ENCODE measurements around the gene DGKG.

The DGKG gene

DNA sequence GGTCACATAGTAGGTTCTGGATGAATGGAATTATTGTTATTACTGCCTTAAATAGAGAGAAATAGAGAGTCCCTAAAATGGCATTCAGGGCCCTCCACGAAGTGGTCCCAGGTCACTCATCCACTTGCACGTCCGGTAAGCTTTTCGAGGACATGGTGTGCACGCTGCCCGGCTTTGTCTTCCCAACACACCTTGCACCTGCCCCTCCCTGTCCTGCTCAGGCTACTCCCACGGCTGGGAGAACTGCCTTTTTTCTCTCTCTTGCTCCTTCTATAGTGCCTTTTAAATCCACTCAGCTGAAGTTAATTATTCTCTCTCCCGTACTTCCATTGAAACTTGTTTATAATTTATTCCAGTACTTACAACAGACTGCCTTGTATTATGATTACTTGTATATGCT, 5.6 kb upstream of the DGKG start:
- DNase-seq (ENCODE audit: low read depth) = no peak

DNA sequence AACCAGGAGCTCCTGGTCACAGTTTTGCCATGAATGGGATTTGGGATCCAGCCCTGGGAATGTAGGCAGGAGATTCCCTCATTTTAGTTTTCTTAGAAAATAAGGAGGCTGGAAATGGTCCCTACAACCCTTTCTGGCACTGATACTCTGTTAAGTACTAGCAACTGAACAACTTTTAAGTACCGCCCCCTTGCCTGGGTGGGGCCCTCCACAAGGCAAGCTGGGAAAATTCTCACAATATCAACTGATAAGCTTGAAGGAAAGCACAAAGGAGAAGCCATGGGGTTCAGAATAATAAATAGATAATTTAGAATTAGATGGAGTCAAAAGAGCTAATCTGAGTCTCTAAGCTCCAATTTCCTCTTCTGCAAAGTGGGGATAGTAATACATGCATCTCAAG, 4.2 kb upstream of the DGKG start:
- DNase-seq (ENCODE audit: low read depth) = no peak

DNA sequence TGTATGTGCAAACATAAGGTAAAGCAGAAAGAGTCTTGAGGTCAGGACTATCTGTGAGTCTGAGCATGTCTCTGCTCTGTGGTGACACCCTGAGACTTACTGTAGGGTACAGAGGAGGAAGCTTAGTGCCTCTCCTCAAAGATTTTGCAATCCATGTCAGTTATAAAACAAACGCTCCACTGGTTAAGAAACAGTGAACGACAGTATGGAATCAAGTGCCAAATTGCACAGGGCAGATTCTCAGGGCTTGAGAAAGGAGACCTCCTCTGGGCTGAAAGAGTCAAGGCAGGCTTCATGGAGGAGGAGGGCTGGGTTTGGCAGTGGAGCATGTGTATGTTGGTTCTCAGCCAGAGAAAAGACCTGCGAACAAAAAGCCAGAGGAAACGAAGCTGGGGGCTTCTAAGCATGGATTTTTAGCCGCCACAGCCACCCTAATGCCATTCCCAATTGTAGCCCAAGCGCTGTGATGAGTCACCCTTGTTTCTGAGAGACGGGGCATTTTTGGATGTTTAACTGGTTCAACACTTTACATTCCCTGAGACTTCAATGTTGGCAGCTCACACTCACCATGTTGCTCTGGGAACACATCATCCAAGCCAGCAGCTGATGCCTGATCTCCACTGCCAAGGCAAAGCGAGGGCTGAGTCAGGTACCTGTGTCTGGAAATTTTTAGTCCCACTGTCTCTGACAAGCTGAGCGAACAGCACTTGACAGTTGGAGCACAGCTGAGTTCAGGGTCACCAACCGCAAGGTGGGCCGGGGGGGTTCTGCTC, 3.4 kb upstream of the DGKG start:
- DNase-seq (ENCODE audit: low read depth) = no peak

DNA sequence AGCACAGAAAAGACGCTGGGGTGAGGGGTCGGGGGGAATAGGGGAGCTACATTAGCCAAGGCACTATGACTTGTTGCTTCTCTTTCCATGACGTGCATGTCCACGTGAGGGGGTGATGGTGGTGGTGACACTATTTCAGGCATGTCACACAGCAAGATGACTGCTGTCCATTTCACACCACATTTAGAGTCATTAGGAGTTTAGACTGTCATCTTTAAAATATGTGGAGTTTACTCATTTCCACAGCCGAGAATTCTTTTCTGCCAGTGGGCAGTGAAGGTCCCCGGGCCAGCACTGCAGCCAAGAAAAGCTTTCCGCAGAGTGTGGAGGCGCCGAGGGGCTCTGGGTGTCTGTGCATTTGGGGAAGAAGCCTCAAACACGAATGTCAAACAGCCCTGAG, 954 bp upstream of the DGKG start:
- DNase-seq (ENCODE audit: low read depth) = no peak

DNA sequence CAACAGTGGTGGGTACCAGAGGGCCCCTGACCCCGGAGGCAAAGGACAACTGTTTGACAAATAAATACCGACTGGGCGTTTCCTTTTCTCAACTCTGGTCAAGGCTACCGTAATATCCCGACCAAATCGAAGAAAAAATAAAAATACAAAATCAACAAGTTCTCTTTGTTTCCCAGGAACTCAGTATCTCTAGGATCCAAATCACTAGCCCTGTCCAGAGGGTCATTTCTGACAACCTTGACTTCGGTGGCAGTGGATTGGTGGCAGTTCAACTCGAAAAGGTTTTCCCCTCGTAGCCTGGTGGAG, 456 bp upstream of the DGKG start:
- no peak for DNase-seq (ENCODE audit: low read depth)

DNA sequence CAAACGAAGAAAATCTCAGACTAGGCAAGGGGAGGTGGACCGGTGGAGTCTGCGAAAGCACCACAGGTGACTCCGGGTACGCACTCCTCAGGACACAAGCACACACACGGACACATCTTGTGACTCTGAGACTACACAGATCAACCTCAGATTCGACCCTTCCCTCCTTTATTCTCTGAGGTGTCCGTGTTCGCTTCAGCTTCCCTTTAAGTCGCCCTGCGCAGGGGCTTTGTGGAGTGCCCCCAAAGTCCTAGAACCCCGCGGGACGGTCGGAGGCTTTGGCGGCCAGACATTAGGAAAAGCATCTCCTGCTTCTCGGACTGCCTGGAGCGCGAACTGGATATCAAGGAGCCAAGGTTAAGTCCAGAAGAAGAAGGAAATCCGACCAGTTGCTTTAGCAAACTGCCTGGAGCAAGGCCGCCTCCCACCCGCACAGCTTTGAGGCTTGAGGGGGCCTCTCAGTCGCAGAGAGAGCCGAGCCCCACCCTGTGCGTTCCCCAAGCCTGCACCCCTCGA, 730 bp downstream of the DGKG start:
- DNase-seq (ENCODE audit: low read depth) = no peak

DNA sequence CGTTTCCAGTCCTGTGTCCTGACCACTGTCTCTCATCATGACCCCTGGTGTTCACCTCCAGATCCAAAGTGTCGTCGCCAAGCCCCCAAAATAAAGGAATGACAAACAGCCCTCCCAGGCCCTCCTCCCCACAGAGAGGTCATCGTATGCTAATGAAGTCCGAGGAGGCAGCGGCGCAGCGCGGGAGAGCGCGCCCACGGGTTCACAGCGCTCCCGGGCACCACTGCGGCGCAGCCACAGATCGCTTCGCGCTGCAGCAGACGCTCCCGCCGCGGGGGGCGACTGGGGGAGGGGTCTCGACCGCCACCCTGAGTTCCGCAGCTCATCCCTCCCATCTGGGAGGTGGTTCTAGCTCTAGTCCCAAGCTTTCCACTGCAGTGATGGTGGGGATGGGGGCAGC, 1.3 kb downstream of the DGKG start:
- no peak for DNase-seq (ENCODE audit: low read depth)

DNA sequence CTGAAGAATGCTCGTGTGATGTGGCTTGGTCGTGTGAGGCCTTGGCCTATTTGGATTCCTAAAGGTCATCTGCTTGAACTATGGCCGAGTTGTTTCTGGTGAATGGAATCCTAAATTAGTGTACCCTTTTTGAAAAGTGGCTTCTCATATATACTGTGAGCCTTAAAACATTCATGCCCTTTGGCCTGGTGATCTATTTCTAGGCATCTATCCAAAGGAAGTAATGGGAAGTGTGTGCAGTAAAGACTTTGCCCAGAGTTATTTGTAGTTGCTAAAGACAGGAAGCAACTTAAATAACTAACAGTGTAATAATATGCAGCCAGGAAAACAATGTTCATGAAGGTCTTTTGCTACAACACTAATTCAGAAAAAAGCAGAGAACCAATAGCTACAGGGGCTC, 3.0 kb downstream of the DGKG start:
- no peak for DNase-seq (ENCODE audit: low read depth)

DNA sequence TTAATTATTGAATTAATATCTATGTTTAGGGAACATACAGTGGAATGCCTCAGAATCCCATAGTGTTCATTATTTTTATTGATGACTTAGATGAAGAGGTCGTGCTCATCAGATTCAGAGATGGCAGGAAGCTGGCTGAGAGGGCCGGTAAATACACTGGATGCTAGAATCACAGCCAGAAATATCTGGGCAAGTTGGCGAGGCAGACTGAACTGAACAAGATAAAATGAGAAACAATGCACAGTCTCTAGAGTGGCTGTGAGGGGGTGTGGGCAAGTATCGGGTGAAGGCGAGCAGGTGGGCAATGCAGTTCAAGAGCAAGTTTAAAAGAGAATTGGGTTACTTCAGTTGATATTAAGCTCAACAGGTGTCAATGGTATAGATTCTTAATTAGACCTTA, 5.9 kb downstream of the DGKG start:
- no peak for DNase-seq (ENCODE audit: low read depth)

DNA sequence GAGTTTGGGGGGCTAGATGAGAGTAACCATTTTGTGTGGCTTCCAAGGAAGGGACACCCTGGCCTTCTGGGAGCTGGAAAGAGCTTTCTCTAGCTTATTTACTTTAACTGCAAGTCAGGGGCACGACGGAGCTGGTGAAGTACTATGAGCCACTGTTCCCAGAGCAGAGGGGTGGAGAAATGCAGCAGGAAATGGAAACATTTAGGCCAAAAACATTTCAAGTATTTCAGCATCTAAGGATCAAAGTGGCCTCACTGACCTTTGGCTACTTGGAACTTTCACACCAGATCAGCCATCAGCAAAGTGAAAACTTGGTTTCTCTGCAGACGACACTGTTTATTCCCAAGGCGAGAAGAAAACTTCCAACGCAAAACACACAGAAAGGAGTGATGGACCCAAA, 7.9 kb downstream of the DGKG start:
- DNase-seq (ENCODE audit: low read depth) = no peak

DNA sequence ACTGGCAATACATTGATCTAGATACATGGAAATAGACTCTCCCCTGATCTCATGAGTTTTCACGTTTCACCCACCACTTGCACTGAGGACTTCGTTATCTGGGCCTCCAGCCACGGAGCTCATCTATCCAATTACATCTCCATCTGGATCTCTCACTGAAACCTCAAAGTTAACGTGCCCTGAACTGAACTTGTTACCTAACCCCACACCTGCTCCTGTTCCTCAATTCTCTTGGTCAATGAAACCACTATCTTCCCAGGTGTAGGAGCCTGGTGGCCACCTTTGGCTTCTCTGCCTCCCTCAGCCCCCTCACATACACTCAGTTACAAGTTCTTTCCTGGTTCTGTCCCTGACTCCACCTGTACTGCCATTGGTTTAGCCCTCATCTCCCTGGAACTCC, 9.7 kb downstream of the DGKG start:
- no peak for DNase-seq (ENCODE audit: low read depth)

DNA sequence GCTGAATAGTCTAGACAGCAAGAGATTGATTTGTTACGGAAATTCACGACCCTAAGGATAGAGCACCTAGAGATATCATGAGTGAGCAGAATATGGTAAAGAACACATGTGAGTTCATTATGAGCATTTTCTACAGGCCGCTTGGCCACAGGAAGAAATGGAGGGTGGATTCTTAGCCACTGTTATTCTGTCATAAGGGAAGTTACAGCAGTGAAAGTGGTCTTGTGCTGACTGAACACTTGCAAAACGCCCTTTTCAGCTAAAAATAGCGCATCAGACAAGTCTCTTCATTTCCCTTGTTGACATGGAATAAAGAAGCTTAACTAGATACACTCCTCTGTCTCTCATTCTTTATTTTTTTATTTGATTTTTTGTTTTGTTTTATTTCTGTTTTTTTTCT, 19.8 kb downstream of the DGKG start:
- DNase-seq (ENCODE audit: low read depth) = no peak

DNA sequence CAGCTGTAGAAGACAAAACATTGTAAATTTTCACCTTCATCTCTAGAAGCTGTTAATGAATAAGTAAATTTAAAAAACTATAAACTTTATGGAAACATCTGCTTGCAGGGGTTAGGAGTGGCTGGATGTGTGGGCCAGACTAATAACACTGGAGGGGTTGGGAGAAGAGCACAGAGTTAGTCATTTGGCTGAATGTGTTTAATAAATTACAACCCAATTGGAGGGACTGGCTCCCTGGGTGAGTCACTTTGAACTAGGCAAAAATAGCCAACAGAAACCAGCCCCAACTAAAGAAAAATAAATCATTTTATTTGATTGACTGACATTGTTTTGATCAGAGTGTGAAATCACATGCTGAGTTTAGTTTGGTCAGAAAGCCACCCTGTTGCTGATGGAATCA, 21.8 kb downstream of the DGKG start:
- DNase-seq (ENCODE audit: low read depth) = no peak

DNA sequence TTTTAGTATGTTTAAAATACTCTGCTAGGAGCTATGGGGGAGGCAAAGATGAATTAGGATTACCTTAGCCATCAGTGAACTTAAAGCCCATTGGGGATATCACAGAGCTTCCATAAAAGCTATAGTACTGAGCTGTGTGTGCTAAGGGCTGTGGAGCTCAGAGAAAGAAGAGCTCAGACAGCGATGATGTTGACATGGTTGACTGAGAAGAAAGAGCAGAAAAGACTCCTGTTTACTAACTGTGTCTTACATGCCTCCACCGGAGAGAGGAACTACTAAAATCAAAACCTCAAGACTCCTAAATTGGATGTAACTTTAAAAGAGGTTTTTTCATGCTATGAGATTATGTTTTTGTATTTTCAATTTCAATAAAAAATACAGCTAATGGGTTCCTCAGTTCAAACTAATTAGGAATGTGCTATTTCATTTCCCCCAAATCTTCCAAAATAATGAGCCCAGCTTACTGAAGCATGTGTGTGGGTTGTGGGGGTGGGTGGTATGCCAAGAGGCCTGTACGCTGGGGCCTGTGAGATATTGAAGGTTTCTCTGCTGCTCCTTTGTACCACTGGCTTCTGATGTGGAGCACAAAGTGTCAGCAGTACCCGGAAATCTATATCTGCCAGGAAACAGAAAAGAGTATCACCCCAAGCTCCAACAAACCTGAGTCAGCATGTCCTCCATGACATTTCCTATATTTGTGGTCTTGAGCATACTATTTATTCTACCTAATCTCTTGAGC, 22.7 kb downstream of the DGKG start:
- no peak for DNase-seq (ENCODE audit: low read depth)

DNA sequence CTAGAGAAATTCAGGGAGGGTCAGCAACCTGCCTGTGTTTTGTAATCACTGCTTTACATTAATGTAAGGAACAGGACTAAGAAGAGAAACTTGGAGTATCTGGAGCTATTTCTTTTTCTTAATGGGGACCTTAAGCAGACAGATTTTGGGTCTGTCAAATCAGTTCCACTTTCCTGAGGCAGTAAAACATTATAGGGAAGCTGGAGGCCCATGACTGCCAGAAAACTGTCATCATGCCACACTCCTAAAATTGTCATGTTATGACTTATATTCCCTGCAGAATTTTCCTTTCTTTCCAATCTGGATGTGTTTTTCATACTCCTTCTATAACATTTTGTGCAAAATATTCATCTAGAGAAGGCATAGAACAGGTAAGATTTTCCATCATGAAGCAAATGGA, 28.8 kb downstream of the DGKG start:
- DNase-seq (ENCODE audit: low read depth) = no peak

DNA sequence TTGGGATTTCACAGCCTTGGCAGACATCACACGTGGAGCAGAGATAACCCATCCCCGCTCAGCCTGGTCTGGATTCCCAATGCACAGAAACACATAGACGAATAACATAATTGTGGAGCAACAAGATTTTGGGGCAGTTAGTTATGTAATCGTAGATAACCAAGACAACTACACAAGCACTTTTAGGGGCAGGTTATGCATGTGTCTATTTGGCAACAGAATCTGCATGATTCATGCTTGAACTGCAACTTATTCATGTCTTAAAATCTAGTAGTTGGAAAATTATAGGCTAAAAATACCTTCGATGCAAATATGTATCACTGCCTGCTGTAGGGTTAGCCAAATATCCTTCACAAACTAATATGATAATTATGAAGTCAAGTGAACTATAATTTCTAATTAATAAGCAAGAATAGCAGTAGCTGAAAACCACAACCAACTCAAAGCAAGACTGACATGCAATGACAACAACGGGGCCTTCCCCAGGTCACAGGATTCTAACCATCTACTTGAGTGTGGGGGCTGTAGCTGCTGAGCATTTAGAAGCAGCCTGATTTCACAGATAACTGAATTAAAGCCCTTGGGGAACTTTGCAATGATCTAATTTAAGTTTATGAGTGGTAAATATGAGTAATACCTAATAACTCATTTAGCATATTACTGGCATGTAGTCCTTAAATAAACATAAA, 31.1 kb downstream of the DGKG start:
- DNase-seq (ENCODE audit: low read depth) = no peak

DNA sequence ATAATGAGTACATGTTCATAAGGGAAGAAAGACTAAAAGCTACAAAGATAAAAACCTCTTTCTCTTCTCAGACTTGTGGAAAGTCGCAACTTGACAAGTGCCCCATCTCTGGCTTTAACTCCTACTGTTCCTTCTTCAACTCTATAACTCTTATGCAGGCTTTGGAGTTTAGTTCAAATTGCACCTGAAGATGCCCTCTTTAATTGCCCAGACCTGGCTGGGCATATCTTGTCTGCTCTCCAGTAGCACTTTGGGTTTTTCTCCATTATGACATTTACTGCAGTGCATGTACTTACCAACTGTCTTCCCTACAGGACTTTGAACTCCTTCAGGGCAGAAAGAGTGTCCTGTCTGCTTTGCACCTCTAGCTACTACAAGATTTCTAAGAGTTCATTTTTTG, 32.4 kb downstream of the DGKG start:
- DNase-seq (ENCODE audit: low read depth) = no peak

DNA sequence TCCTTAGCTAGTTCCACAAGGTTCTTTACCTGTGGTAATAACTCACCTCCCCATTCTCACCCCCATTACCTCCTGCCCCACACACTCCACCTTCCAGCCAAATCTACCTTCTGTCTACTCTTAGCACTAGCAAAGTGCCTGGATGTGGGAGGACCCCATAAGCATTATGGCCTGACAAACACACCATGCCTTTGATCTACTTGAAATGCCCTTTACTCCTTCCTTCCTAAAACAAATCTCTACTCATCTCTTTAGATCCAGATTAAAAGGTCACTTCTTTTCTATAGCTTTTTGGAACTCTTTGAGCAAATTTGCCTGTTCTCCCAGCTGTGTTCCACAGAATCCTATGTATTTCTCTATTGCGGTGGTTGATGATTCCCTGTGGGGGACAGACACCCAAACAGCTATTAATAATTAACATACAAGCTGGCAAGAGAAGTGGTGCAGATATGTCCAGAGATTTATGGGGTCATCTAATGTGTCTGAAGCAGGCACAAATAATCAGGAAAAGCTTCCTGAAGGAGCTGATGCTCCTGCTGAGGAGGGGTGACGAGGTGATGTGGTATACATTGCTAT, 34.0 kb downstream of the DGKG start:
- no peak for DNase-seq (ENCODE audit: low read depth)

DNA sequence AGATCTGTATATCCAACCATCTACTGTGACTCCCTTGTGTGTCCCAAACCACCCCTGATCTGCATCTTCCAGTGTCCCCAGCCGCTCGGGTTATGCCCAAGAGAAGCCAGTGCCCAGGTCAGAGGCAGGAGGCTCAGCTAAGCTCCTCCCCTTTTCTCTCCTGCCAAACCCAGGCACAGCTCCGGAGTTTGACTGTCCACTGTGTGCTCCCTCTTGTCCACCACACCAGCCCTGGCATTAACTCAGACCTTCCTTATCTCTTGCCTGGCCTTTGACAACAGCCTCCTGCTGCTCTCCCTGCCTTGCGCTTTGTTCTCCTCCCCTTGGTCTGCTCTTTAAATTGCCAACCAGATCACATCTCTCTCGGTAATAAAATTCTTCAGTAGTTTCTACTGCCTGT, 39.3 kb downstream of the DGKG start:
- no peak for DNase-seq (ENCODE audit: low read depth)

DNA sequence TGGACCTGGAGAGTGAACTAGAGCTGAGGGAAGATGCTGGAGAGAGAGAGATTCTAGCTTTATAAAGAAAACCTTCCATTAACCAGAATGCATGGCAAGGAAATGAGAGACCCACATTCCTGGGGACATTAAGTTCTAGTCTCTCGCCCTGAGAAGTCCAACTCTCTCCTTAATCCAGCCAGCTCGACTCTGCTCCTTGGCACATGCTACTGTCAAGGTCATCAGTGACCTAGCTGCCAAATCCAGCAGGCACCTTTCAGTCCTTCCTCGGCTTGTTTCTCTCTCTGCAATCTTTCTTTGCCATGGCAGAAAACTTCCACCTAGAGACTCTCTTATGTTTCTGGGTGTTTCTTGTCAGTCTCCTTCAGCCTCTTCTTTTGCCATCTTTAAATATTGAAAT, 40.3 kb downstream of the DGKG start:
- no peak for DNase-seq (ENCODE audit: low read depth)

DNA sequence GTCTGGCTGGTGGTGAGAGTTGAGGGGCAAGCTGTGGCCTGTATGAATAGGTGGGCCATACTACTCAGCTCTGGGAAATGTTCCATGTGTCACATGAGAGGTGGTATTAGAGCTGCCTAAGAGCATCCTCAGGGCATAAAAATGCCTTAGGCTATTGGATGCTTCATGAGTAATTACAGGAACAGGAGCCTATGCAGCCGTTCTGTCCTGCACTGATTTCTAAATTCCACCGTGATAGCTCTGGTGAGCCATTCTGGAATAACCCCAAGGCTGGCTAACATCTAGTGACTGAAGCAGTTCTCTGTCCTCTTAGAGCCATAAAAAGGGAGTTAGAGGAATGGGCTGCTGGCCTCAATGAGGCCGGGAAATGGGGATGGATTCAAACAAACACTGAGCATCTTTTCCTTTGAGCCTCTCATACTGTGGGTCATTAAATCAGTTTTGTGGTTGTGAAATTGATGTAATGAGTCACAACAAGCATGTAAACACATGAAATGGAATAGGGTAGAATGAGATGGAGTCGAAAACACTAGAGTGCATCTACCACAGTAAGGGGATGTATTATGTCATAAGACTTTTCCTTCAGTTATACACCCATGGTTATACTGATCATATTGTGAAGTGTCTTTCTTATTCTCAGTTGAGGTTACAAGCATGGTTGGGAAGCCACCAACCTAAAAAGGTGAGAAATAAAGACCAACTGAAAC, 41.0 kb downstream of the DGKG start:
- no peak for DNase-seq (ENCODE audit: low read depth)

DNA sequence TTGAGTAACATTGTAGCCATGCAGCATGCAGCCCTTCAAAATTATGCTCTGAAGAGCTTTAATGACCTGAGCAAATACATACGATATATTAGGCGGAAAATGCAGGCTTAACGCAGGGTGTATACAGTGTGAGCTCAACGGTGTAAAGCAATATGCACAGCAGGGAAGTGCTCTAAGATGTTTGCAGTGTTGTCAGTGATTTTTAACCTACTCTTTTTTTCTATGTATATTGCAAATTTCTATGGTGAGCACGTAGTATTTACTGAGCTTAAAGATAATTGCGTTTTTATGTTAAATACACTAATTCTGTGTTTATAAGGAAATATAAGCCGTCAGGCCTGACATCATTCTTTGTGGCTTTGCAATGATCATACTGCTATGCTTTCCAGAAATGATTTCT, 42.1 kb downstream of the DGKG start:
- no peak for DNase-seq (ENCODE audit: low read depth)

Data from HS-27A (cell line).